NCI-H446 treated with DMSO at 0.1 percent for 48 hours (cell line): ENCODE results near the gene TMEM248.
"Not testable (repeated sequence)": the region's sequence is repeated elsewhere in the genome, so short reads cannot be mapped to it uniquely, and the experiment has no call there.

Experiments used
- DNase-seq: peaks from one replicate; lab custom pipeline; 2025; lab: John Stamatoyannopoulos, UW

Gene TMEM248

DNA sequence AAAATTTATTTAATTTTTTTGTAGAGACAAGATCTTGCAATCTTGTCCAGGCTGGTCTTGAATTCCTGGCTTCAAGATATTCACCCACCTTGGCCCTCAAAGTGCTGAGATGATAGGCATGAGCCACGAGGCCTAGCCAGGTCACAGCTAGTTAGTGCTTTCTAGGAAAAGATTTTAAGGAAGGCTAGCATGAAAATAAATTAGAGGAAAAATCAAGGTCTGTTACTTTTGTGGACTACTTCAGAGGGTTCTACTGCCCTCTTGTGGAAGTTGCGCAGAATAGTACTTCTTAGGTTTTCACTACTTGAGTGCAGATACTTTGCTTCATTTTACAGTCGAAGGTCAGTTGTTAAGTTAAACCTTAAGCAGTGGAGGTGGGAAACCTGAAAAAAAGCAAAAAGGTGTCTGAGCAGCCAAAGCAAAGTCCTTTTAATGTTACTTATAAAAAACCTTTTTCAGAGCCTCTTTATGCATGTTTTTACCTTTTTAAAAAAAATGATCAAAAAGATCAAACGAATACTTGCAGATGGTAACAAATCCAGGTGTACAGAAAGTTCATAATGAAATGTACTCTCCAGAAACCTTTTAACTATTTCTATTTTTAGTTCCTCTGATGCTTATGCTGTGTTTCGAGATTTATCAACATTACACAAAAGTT is 79.7 kb downstream of the TMEM248 start:
- DNase-seq: not testable (repeated sequence)

DNA sequence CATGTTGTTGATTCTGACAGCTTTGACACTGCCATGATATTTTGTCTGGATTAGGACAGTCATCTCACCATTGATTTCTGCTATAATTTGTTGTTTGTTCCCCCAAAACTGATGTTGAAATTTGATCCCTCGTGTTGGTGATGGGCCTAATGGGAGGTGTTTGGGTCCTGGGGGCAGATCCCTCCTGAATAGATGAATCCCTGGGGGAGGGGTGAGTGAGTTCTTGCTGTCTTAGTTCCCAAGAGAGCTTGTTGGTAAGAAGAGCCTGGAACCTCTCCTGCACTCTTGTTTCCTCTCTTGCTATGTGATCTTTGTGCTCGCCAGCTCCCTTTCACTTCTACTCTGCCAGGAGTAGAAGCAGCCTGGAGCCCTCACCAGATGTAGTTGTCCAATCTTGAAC is 83.1 kb downstream of the TMEM248 start:
- DNase-seq: not testable (repeated sequence)

DNA sequence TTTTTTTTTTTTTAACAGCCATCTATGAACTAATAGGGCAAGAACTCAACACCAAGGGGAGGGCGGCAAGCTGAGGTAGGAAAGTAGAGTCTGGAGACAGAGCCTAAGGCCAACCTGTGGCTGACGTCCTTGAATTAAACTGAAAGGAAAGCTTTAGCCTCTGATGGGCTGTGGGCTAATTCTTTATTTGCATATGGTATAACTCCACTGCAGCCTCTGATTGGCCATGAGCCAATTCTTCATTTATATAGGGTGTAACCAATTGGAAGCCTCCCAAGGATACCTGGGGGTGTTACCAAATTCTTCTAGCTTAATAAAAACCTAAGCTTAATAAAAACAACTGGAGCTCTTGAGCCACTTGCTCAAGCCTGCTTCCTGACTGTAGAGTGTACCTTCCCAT is 85.9 kb downstream of the TMEM248 start:
- no peak for DNase-seq
